ENCODE results near the gene DSC1. TPM values are rescaled to one million over a fixed set of nuclear protein-coding genes. Genes with fewer than 3 reads are reported as not detected.

The DSC1 gene
- total and polyA plus RNA-seq, 2 of the 4 experiments (the other 2 are of a cell fraction) = not detected

- TF ChIP-seq BHLHE40 (IDR thresholded peaks at IDR 0.05; ENCODE audit: low read depth, low read length) = no peak
- TF ChIP-seq, protein P1, sequence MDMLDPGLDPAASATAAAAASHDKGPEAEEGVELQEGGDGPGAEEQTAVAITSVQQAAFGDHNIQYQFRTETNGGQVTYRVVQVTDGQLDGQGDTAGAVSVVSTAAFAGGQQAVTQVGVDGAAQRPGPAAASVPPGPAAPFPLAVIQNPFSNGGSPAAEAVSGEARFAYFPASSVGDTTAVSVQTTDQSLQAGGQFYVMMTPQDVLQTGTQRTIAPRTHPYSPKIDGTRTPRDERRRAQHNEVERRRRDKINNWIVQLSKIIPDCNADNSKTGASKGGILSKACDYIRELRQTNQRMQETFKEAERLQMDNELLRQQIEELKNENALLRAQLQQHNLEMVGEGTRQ (IDR thresholded peaks at IDR 0.05; ENCODE audit: low read depth, low read length) = no peak
- no peak for TF ChIP-seq FOS (IDR thresholded peaks at IDR 0.05; ENCODE audit: low read depth, low read length)
- no peak for TF ChIP-seq RAD21 (IDR thresholded peaks at IDR 0.05; ENCODE audit: low read length)
Observed at GRCh38 chr18:31162825-31163435, at the start of gene DSC1 (continued).

DNA sequence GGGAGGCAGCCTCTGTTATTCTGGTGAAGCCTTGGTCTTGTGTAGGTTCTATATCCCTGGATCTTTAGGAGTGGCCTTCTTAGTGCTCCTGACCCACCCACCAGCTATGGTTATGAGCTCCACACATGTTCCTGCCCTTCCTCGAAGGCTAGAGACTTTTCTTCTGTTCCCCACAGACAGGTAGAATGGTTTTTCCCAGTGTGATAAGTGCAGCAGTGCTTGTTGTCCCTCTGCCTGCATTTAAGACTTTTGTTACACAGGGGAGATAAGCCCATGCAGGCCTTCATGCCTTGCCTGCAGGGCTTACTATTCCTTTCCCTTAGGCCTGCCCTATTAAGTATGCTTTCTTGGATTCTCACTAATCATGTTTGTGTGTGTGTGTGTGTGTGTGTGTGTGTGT, 48.4 kb upstream of the DSC1 start:
- Histone ChIP-seq H3K36me3 (ENCODE audit: control insufficient read depth, insufficient read depth, low read length) (no peaks in the 10 kb centered on the region), H3K27me3 (ENCODE audit: control insufficient read depth, insufficient read depth, low read length) (no peaks in the 10 kb centered on the region), H2BK15ac (ENCODE audit: low read depth, low read length) (no peak overlapping the region), H3K9ac (ENCODE audit: low read depth, low read length) (no peak overlapping the region), H3K23ac (ENCODE audit: low read depth, low read length) (no peak overlapping the region), H3K18ac (ENCODE audit: low read depth, low read length) (no peak overlapping the region), H3K4me3 (ENCODE audit: insufficient read depth, low read depth, low read length) (no peak overlapping the region), H2AK9ac (replicated peaks; ENCODE audit: low read depth, low read length, poor library complexity) (no peak overlapping the region), H2AK5ac (ENCODE audit: low read depth, low read length) (no peak overlapping the region), H3K79me1 (ENCODE audit: low read depth in 1 of 2, low read length in 2 of 2) (no peaks in the 10 kb centered on the region), H3K14ac (replicated peaks; ENCODE audit: low read depth, low read length) (no peak overlapping the region), H4K20me1 (ENCODE audit: insufficient read depth, low read length) (no peaks in the 10 kb centered on the region), H4K8ac (ENCODE audit: low read depth in 2 of 2, low read length in 2 of 2) (no peak overlapping the region), H4K5ac (ENCODE audit: low read depth, low read length) (no peak overlapping the region), H3K27ac (ENCODE audit: insufficient read depth, low read length) (no peak overlapping the region), H2BK120ac (ENCODE audit: low read depth, low read length) (no peak overlapping the region), H2BK20ac (ENCODE audit: low read depth, low read length) (no peak overlapping the region), H2AFZ (replicated peaks; ENCODE audit: low read length, poor library complexity) (no peak overlapping the region), H3K4ac (ENCODE audit: low read depth, low read length) (no peak overlapping the region), H3K4me1 (ENCODE audit: control insufficient read depth, insufficient read depth, low read length) (no peaks in the 10 kb centered on the region), H3K56ac (ENCODE audit: extremely low read depth, insufficient read depth, low read length) (no peak overlapping the region), H3K9me3 (ENCODE audit: control insufficient read depth, insufficient read depth, low read length) (peaks cover 2% of the 10 kb centered on the region; the same call in 1 of the 2 replicates), H3K9me1 (ENCODE audit: insufficient read depth, low read length) (no peaks in the 10 kb centered on the region), H4K91ac (ENCODE audit: insufficient read depth, low read depth, low read length) (no peak overlapping the region), H2BK5ac (ENCODE audit: low read depth, low read length, poor library complexity, severe bottlenecking) (no peak overlapping the region), H3K4me2 (ENCODE audit: low read depth, low read length) (no peak overlapping the region)
- DNase-seq = no peak
- CTCF ChIA-PET = no interaction called here
- POLR2A ChIA-PET (ENCODE audit: unreplicated experiment) = no interaction called here
- intact Hi-C loops (cut with micrococcal nuclease) (no loop called here), in situ Hi-C loops (cut with MboI; ENCODE audit: low sequenced_read_pairs) (no loop called here), dilution Hi-C loops (cut with HindIII; ENCODE audit: low sequenced_read_pairs, unreplicated experiment) (no loop called here)
- no TSS peak for BruUV-seq (replicated peaks)
- no peak for ATAC-seq (ENCODE audit: low read depth)
- no CpG with 5 or more reads among the region's 1 CpG for WGBS, 2 experiments (ENCODE audit: extremely low coverage in 2 of 2, insufficient read length in 1 of 2)
- no peak for TF ChIP-seq BHLHE40 (IDR thresholded peaks at IDR 0.05; ENCODE audit: low read depth, low read length)
- TF ChIP-seq, protein P1 (IDR thresholded peaks at IDR 0.05; ENCODE audit: low read depth, low read length) = no peak
- no peak for TF ChIP-seq FOS (IDR thresholded peaks at IDR 0.05; ENCODE audit: low read depth, low read length)
- no peak for TF ChIP-seq NFE2L2 (IDR thresholded peaks at IDR 0.05; ENCODE audit: low read depth, low read length)
- no peak for TF ChIP-seq CTCF (conservative IDR thresholded peaks at IDR 0.05; ENCODE audit: low read depth, low read length)
- TF ChIP-seq CHD1 (IDR thresholded peaks at IDR 0.05; ENCODE audit: low read depth, low read length) = no peak
- TF ChIP-seq MAFK (IDR thresholded peaks at IDR 0.05; ENCODE audit: low read depth, low read length) = no peak
- no peak for TF ChIP-seq RFX5 (IDR thresholded peaks at IDR 0.05; ENCODE audit: low read depth, low read length)
- no peak for TF ChIP-seq CEBPB (IDR thresholded peaks at IDR 0.05; ENCODE audit: low read depth, low read length)
- TF ChIP-seq SMC3 (IDR thresholded peaks at IDR 0.05; ENCODE audit: low read depth, low read length) = no peak
- TF ChIP-seq RCOR1 (IDR thresholded peaks at IDR 0.05; ENCODE audit: insufficient replicate concordance, low read length) = no peak
- TF ChIP-seq MAZ (IDR thresholded peaks at IDR 0.05; ENCODE audit: borderline replicate concordance, low read depth, low read length) = no peak
- TF ChIP-seq POLR2A (IDR thresholded peaks at IDR 0.05; ENCODE audit: low read depth, low read length) = no peak
